K562 (cell line): ENCODE data around the gene OR5K2. TPM values are rescaled to one million over a fixed set of nuclear protein-coding genes. Genes with fewer than 3 reads are reported as not detected.
A peak's percentile ranks its signal among the peaks of the same experiment; 100 is the strongest.

Experiments
- ATAC-seq: fragments of 200-7000 bp; cut with Tn5 transposase; 3 replicates; pipeline ENCODE4 v1.9.1; 2020; ENCODE audit warnings: moderate library complexity
- BruUV-seq: library from RNA; stranded (reverse); fragments of 400-500 nt; replicated peaks from 2 replicates; lab custom pipeline; 2021; lab: Mats Ljungman, UMichigan
- CTCF ChIA-PET: fragments of 300-600 bp; formaldehyde crosslinking; extraction: SDS; loops from one replicate; lab custom pipeline; 2021; ENCODE audit warnings: low intra/inter-chr PET ratio; lab: Yijun Ruan, JAX
- POLR2A ChIA-PET: fragments of 300-600, 350-650 bp; sonication (Branson Sonifier 250); formaldehyde crosslinking; extraction: SDS; loops from one replicate; lab custom pipeline; 2021; ENCODE audit warnings: antibody characterized with exemption, inconsistent platforms; lab: Yijun Ruan, JAX
- DNase-seq, 4 experiments: peaks; one replicate each; pipeline versions ENCODE4 v3.0.0 to v3.0.0-alpha.2; 2011 to 2018; ENCODE audit warnings: low spot score in 3 of 4, mixed read lengths in 3 of 4; ENCODE audit errors: extremely low read depth in 1 of 4
- FAIRE-seq: peaks from 2 replicates; lab custom pipeline; 2011; peaks lifted over from hg19 to GRCh38; lab: Jason Lieb, UNC
- H2AFZ ChIP-seq: 2 replicates; pipeline ENCODE4 v1.6.0; 2011; ENCODE audit warnings: low read depth, low read length, control low read depth, inconsistent platforms
- H3K27ac ChIP-seq: fragments of 200-600 bp; 3 replicates; pipeline ENCODE4 v1.8.0; 2011; ENCODE audit warnings: low read depth, mild to moderate bottlenecking, control low read depth, inconsistent platforms, low read length, moderate library complexity, mixed read lengths; ENCODE audit errors: extremely low read depth
- H3K27me3 ChIP-seq, 2 experiments: fragments of 300-600 bp in 1 of 2; 2 replicates in 1 of 2; 3 replicates in 1 of 2; pipeline versions ENCODE4 v1.6.0 to v1.8.0; 2011; ENCODE audit warnings: inconsistent platforms in 2 of 2, low read length in 2 of 2, mild to moderate bottlenecking in 1 of 2, mixed read lengths in 1 of 2, moderate library complexity in 1 of 2; ENCODE audit not compliant: control insufficient read depth in 2 of 2, insufficient read depth in 2 of 2
- H3K36me3 ChIP-seq: fragments of 300-600 bp; 3 replicates; pipeline ENCODE4 v1.8.0; 2011; ENCODE audit warnings: mild to moderate bottlenecking, low read length, inconsistent platforms; ENCODE audit not compliant: control insufficient read depth, insufficient read depth
- H3K4me1 ChIP-seq, 2 experiments: fragments of 200-600 bp in 1 of 2; replicated peaks in 1 of 2; 2 replicates in 1 of 2; 3 replicates in 1 of 2; pipeline versions ENCODE4 v1.5.1 to v1.8.0; 2011; ENCODE audit warnings: inconsistent platforms in 2 of 2, low read length in 2 of 2, mild to moderate bottlenecking in 1 of 2, mixed read lengths in 1 of 2, moderate library complexity in 1 of 2; ENCODE audit not compliant: control insufficient read depth in 2 of 2, insufficient read depth in 2 of 2
- H3K4me2 ChIP-seq: 2 replicates; pipeline ENCODE4 v1.6.1; 2011; ENCODE audit warnings: low read length, control low read depth, inconsistent platforms, mixed read lengths; ENCODE audit not compliant: insufficient read depth
- H3K4me3 ChIP-seq: fragments of 200-600 bp; sonication (generic), shearing (Covaris generic); 2 replicates; pipeline ENCODE4 v1.5.1; 2016; ENCODE audit warnings: control low read depth, inconsistent platforms
- H3K79me2 ChIP-seq: fragments of 200-600 bp; 3 replicates; pipeline ENCODE4 v1.8.0; 2011; ENCODE audit warnings: low read length, inconsistent platforms; ENCODE audit not compliant: control insufficient read depth, insufficient read depth
- H3K9ac ChIP-seq, 2 experiments: 2 replicates each; pipeline versions ENCODE4 v1.6.0 to v1.6.1; 2011; ENCODE audit warnings: low read depth in 2 of 2, low read length in 2 of 2, control low read depth in 1 of 2, inconsistent platforms in 1 of 2, mild to moderate bottlenecking in 1 of 2, mixed read lengths in 1 of 2; ENCODE audit not compliant: insufficient read depth in 1 of 2
- H3K9me1 ChIP-seq: one replicate; pipeline ENCODE4 v1.6.0; 2011; ENCODE audit warnings: inconsistent platforms, mild to moderate bottlenecking, low read length, moderate library complexity; ENCODE audit not compliant: control insufficient read depth, insufficient read depth
- H3K9me3 ChIP-seq: replicated peaks from 2 replicates; pipeline ENCODE4 v1.5.1; 2011; ENCODE audit warnings: low read depth, low read length, inconsistent platforms; ENCODE audit not compliant: control insufficient read depth, insufficient read depth
- H4K20me1 ChIP-seq: replicated peaks from 2 replicates; pipeline ENCODE4 v1.6.1; 2011; ENCODE audit warnings: low read length, inconsistent platforms, mixed read lengths; ENCODE audit not compliant: control insufficient read depth, insufficient read depth
- CEBPG ChIP-seq, 3 experiments: fragments of 200-800 bp in 1 of 3; sonication (Bioruptor generic) in 1 of 3; sonication (generic) in 1 of 3; formaldehyde crosslinking in 1 of 3; IDR thresholded peaks in 2 of 3; conservative IDR thresholded peaks in 1 of 3; 2 replicates each; pipeline versions ENCODE4 v1.6.1 to v1.8.0; 2016 to 2022; ENCODE audit warnings: missing compliant biosample characterization in 2 of 3, missing genetic modification characterization in 2 of 3, mild to moderate bottlenecking in 1 of 3, missing genetic modification reagents in 1 of 3
- HEY1 ChIP-seq: fragments of 250-450 bp; sonication (Bioruptor Pico); IDR thresholded peaks from 2 replicates; pipeline ENCODE4 v1.5.0; 2020; ENCODE audit warnings: mild to moderate bottlenecking, moderate library complexity, borderline replicate concordance
- SMAD3 ChIP-seq: fragments of 450-650 bp; formaldehyde crosslinking; conservative IDR thresholded peaks from 2 replicates; pipeline ENCODE4 v1.4.0; 2020; ENCODE audit warnings: mild to moderate bottlenecking
- TAF1 ChIP-seq: IDR thresholded peaks from 2 replicates; pipeline ENCODE4 v1.6.1; 2011; ENCODE audit warnings: mild to moderate bottlenecking, low read length, moderate library complexity; ENCODE audit not compliant: insufficient read depth, control insufficient read depth, severe bottlenecking; ENCODE audit errors: extremely low read depth
- ZNF347 ChIP-seq: fragments of 450-650 bp; formaldehyde crosslinking; IDR thresholded peaks from 2 replicates; pipeline ENCODE4 v1.4.0; 2020; ENCODE audit warnings: low read depth, mild to moderate bottlenecking, moderate library complexity
- WGBS: fragments of 100-300 bp; shearing (Covaris generic); methylation state at CpG from one replicate; pipeline ENCODE4 v1.1.6; 2016; ENCODE audit warnings: low coverage, mixed read lengths; ENCODE audit not compliant: insufficient coverage; ENCODE audit errors: missing lambda C conversion rate; 5-methylcytosine and 5-hydroxymethylcytosine counted together
- in situ Hi-C: fragments of 300-500 bp; cut with MboI; formaldehyde crosslinking; loops from 4 replicates; pipeline ENCODE4 v1.15.0; 2018; ENCODE audit warnings: inconsistent platforms, mixed read lengths
- intact Hi-C: fragments of 100-400 bp; cut with micrococcal nuclease; formaldehyde crosslinking; loops from 2 replicates; pipeline ENCODE4 v1.14.2; 2022
- polyA plus RNA-seq, 8 experiments: library from polyadenylated mRNA; depleted of rRNA in 4 of 8; stranded (reverse) in 5 of 8; unstranded in 3 of 8; fragments of >200 nt; fragmentation: Nextera tagmentation in 2 of 8; fragmentation: Illumina TruSeq in 1 of 8; extraction: Ambion mirVana in 2 of 8; extraction: Trizol in 1 of 8; gene quantifications; 2 replicates each; pipeline versions ENCODE4 v1.2.1 to v1.2.3, GENCODE V29; 2011 to 2014; ENCODE audit warnings: inconsistent platforms in 1 of 8, missing spikeins in 1 of 8
- total RNA-seq, 7 experiments: library from RNA; depleted of rRNA in 6 of 7; stranded (reverse); fragments of >200 nt in 6 of 7; fragmentation: Illumina TruSeq in 2 of 7; extraction: Trizol in 2 of 7; gene quantifications; 2 replicates each; pipeline versions ENCODE4 v1.2.1 to v1.2.3, GENCODE V29; 2011 to 2021; ENCODE audit warnings: low replicate concordance in 1 of 7
- TF ChIP-seq, protein P1 (sequence below), 2 experiments: fragments of 450-650 bp; formaldehyde crosslinking in 1 of 2; IDR thresholded peaks; 2 replicates each; pipeline versions ENCODE4 v1.4.0 to v1.6.1; 2014 to 2020; ENCODE audit warnings: mild to moderate bottlenecking in 2 of 2, borderline replicate concordance in 1 of 2, low read depth in 1 of 2

Gene OR5K2
- total and polyA plus RNA-seq, 9 of the 15 experiments (the other 6 are each of a cell fraction or from before 2014, with no cell fraction given), result not detected

DNA sequence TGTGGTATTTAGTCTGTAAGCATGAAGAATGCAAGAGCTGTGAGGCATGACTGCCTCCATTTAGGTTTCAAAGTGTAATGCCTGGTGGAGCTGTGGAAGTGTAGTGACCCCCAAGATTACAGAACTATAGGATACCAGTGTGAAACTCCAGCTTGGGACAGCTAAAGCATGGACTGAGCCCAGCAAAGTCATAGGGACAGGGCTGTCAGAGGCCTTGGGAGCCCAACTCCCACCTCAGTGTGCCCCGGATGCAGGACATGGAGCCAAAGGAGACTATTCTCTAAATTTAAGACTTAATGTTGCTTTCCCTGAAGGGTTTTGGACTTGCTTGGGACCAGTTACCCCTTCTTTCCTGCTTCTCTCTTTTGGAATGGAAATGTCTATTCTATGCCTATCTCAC, 45.1 kb downstream of the OR5K2 start:
- Histone ChIP-seq H3K9me1 (no peaks in the 10 kb centered on the region), H3K9me3 (no peaks in the 10 kb centered on the region), H3K4me2 (no peak overlapping the region), H3K27ac (no peak overlapping the region), H3K27me3 (no peaks in the 10 kb centered on the region), H2AFZ (peak overlapping the region; percentile 55; the same call in 1 of the 2 replicates), H3K4me1 (no peaks in the 10 kb centered on the region; a peak in 1 of 5 replicates), H3K4me3 (no peak overlapping the region), H3K36me3 (no peaks in the 10 kb centered on the region), H3K79me2 (no peaks in the 10 kb centered on the region), H3K9ac (no peak overlapping the region), H4K20me1 (no peaks in the 10 kb centered on the region)
- 100% methylated on average over 1 of the region's 1 CpG for WGBS
- no TSS peak for BruUV-seq
- ChIA-PET POLR2A (no interaction called here), CTCF (no interaction called here)
- intact Hi-C loops (no loop called here), in situ Hi-C loops (no loop called here)
- TF ChIP-seq TAF1 (no peak), CEBPG (CRISPR knock-in tag; IDR thresholded peaks at IDR 0.05) (no peak), CEBPG (tag; conservative IDR thresholded peaks at IDR 0.05 in 1 of 2, IDR thresholded peaks at IDR 0.05 in 1 of 2) (no peak)
- FAIRE-seq, result no peak
- ATAC-seq, result peak; percentile 51; the same call in 2 of the 3 replicates
- DNase-seq, result no peak

DNA sequence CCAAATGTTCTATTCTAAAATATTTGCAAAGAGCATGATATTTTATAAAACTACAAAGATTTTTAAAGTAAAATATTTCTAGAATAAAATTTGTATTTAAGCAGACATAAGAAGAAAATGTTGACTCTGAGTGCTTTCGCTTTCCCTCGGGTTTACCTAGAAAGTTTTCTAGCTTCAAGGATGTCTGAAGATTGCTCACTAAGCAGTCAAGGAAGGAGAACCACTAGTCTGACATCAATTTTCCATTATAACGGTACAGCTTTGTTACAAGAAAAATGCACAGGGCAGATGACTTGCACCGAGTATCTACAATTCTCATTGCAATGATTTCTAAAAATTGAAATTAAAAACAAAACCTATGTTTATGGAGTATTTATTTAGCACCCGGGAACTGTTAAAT, 48.5 kb downstream of the OR5K2 start:
- in situ Hi-C loops, result no loop called here
- ATAC-seq (no peak), DNase-seq (no peak), FAIRE-seq (no peak)
- H3K36me3 ChIP-seq, result no peaks in the 10 kb centered on the region
- H3K79me2 ChIP-seq, result no peaks in the 10 kb centered on the region
- 48% methylated on average over 5 of the region's 5 CpGs for WGBS
- CTCF ChIA-PET, result no interaction called here
- H3K4me3 ChIP-seq, result no peak overlapping the region
- H3K4me2 ChIP-seq, result no peak overlapping the region
- no peak overlapping the region for H3K9ac ChIP-seq
- H3K9me1 ChIP-seq, result no peaks in the 10 kb centered on the region
- BruUV-seq, result no TSS peak
- POLR2A ChIA-PET, result interaction anchor here (0.9 kb wide), 1 partner anchor 10 kb away, joined by 3 read pairs; no protein-coding TSS in a partner anchor
- H3K4me1 ChIP-seq, result peaks cover under 1 to 2% of the 10 kb centered on the region in 2 experiments; a peak in 3 of 5 replicates
- H3K27ac ChIP-seq, result no peak overlapping the region
- H3K9me3 ChIP-seq, result no peaks in the 10 kb centered on the region
- H4K20me1 ChIP-seq, result no peaks in the 10 kb centered on the region
- no peak overlapping the region for H2AFZ ChIP-seq
- intact Hi-C loops, result no loop called here
- no peaks in the 10 kb centered on the region for H3K27me3 ChIP-seq
- TF ChIP-seq HEY1 (CRISPR knock-in tag) (no peak), SMAD3 (CRISPR knock-in tag) (no peak), ZNF347 (CRISPR knock-in tag) (no peak)
- TF ChIP-seq, protein P1, sequence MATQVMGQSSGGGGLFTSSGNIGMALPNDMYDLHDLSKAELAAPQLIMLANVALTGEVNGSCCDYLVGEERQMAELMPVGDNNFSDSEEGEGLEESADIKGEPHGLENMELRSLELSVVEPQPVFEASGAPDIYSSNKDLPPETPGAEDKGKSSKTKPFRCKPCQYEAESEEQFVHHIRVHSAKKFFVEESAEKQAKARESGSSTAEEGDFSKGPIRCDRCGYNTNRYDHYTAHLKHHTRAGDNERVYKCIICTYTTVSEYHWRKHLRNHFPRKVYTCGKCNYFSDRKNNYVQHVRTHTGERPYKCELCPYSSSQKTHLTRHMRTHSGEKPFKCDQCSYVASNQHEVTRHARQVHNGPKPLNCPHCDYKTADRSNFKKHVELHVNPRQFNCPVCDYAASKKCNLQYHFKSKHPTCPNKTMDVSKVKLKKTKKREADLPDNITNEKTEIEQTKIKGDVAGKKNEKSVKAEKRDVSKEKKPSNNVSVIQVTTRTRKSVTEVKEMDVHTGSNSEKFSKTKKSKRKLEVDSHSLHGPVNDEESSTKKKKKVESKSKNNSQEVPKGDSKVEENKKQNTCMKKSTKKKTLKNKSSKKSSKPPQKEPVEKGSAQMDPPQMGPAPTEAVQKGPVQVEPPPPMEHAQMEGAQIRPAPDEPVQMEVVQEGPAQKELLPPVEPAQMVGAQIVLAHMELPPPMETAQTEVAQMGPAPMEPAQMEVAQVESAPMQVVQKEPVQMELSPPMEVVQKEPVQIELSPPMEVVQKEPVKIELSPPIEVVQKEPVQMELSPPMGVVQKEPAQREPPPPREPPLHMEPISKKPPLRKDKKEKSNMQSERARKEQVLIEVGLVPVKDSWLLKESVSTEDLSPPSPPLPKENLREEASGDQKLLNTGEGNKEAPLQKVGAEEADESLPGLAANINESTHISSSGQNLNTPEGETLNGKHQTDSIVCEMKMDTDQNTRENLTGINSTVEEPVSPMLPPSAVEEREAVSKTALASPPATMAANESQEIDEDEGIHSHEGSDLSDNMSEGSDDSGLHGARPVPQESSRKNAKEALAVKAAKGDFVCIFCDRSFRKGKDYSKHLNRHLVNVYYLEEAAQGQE (IDR thresholded peaks at IDR 0.05; ENCODE audit: borderline replicate concordance), result no peak
- TF ChIP-seq, protein P1 (CRISPR knock-in tag; IDR thresholded peaks at IDR 0.05; ENCODE audit: low read depth), result no peak
